Aorta (tissue), 5 donors: ENCODE measurements around the gene TBCD. TPM values are rescaled to one million over a fixed set of nuclear protein-coding genes. Genes with fewer than 3 reads are reported as not detected.

Source experiments
- ATAC-seq: fragments of 200-7000 bp; cut with Tn5 transposase; one replicate; pipeline ENCODE4 v1.9.1; 2022; ENCODE audit warnings: moderate library complexity; ENCODE audit not compliant: low FRiP score
- DNase-seq, 2 donors: peaks; one replicate each; pipeline ENCODE4 v3.0.0-alpha.2; 2020
- H3K27ac ChIP-seq, 2 donors: one replicate each; pipeline ENCODE4 v1.5.1; 2013; ENCODE audit warnings: low read length in 2 of 2, mild to moderate bottlenecking in 2 of 2, moderate library complexity in 2 of 2, control low read depth in 1 of 2, inconsistent platforms in 1 of 2, low read depth in 1 of 2
- H3K27me3 ChIP-seq, 2 donors: one replicate each; pipeline ENCODE4 v1.6.1; 2013; ENCODE audit warnings: control low read depth in 1 of 2, low read length in 1 of 2, mild to moderate bottlenecking in 1 of 2, moderate library complexity in 1 of 2; ENCODE audit not compliant: insufficient read depth in 2 of 2, control insufficient read depth in 1 of 2
- H3K36me3 ChIP-seq, 2 donors: one replicate each; pipeline ENCODE4 v1.6.1; 2013; ENCODE audit warnings: control low read depth in 1 of 2, low read length in 1 of 2, mild to moderate bottlenecking in 1 of 2; ENCODE audit not compliant: insufficient read depth in 2 of 2, control insufficient read depth in 1 of 2
- H3K4me1 ChIP-seq, 2 donors: one replicate each; pipeline ENCODE4 v1.6.1; 2013; ENCODE audit warnings: low read length in 2 of 2, control low read depth in 1 of 2, mild to moderate bottlenecking in 1 of 2, moderate library complexity in 1 of 2; ENCODE audit not compliant: insufficient read depth in 2 of 2, control insufficient read depth in 1 of 2
- H3K4me3 ChIP-seq, 2 donors: one replicate each; pipeline ENCODE4 v1.5.1; 2013; ENCODE audit warnings: low read length in 2 of 2, control low read depth in 1 of 2, mild to moderate bottlenecking in 1 of 2
- H3K9me3 ChIP-seq: one replicate; pipeline ENCODE4 v1.6.1; 2013; ENCODE audit warnings: mild to moderate bottlenecking, low read length; ENCODE audit not compliant: control insufficient read depth
- WGBS, 2 donors: extraction: QIAGEN DNeasy Blood & Tissue Kit; methylation state at CpG; one replicate each; pipeline ENCODE4 v1.1.7; 2013; 5-methylcytosine and 5-hydroxymethylcytosine counted together
- intact Hi-C, 2 donors: fragments of 100-400 bp; cut with DNase I; formaldehyde crosslinking; loops; one replicate each; pipeline versions ENCODE4 v1.14.2 to v1.15.0; 2022
- polyA plus RNA-seq, 2 donors: library from polyadenylated mRNA; stranded (reverse); fragments of 200-250 nt; gene quantifications; one replicate each; pipeline ENCODE4 v1.2.3, GENCODE V29; 2013
- total RNA-seq, 2 donors: library from RNA; stranded (reverse); fragmentation: NEBNext Ultra II Directional; extraction: Animal tissue kit (Norgen Biotek cat#: 25700); gene quantifications; one replicate each; pipeline ENCODE4 v1.2.1, GENCODE V29; 2021
- donor health status: healthy with polysubstance abuse.
- donor health status: Bipolar disorder and iron deficiency.
- donor health status: DM: no; HTN: no; CAD: no.
- donor health status: DM: no; HTN: no; CAD: no.
- donor health status: DM: yes; HTN: yes; CAD: no.

TBCD gene
- total and polyA plus RNA-seq, 4 donors, result 20.0 to 182 (median 111) TPM

DNA sequence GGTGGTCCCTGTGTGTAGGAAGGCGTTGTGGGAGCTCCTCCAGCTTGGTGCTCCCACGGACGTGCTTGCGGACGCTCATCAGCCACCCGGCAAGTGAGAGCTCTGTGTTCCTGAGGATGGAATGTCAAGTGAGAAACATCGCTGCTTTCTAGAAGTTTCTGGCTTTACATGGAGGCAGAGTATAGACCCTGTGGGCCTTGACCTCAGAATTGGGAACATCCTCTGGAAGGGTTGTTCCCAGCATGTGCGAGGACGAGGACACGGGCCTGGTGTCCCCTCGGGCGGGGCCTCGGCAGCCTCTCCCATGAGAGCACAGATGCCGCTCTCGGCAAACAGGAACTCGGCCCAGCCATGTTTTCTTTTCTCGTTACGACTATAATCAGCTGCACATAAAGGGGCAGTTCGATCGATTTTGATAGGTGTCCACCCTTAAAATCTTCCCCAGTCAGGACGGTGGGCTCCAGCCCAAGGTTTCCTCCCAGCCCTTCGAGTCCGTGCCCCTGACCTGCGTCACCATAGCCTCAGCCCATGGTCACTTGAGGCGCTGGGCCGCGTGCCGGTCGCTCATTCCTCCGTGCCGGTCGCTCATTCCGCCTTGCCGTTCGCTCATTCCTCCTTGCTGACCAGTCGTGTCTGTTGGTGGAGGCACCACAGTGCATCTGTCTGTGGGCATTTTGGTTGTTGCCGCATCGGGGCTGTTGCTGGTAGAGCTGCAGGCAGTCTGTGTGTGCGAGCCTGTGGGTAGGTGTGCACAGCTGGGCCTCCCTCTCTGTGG is 179.2 kb downstream of the TBCD start:
- Histone ChIP-seq H3K4me3 (no peak overlapping the region), H3K9me3 (no peaks in the 10 kb centered on the region), H3K27ac (no peak overlapping the region), H3K36me3 (peaks cover 0 to 2% of the 10 kb centered on the region in 2 donors), H3K27me3 (no peaks in the 10 kb centered on the region), H3K4me1 (no peaks in the 10 kb centered on the region)
- DNase-seq (peak; percentile 26 to 72), ATAC-seq (no peak)
- intact Hi-C loops, result no loop called here
- WGBS, 2 donors, result 93 to 95% methylated on average over 39 of the region's 39 CpGs

- peak; percentile 31 for ATAC-seq
- peaks cover 0 to 2% of the 10 kb centered on the region in 2 donors for H3K36me3 ChIP-seq
- no peaks in the 10 kb centered on the region for H3K27me3 ChIP-seq
- intact Hi-C loops, result no loop called here
- no peak overlapping the region for H3K27ac ChIP-seq
- H3K4me1 ChIP-seq, result no peaks in the 10 kb centered on the region
- no peak overlapping the region for H3K4me3 ChIP-seq
- H3K9me3 ChIP-seq, result no peaks in the 10 kb centered on the region
- WGBS, 2 donors, result 74 to 80% methylated on average over 29 of the region's 29 CpGs
- DNase-seq, result peak; percentile 85 to 89
These were observed 180.0 kb downstream of the TBCD start for GRCh38 chr17:82931699-82932517.

DNA sequence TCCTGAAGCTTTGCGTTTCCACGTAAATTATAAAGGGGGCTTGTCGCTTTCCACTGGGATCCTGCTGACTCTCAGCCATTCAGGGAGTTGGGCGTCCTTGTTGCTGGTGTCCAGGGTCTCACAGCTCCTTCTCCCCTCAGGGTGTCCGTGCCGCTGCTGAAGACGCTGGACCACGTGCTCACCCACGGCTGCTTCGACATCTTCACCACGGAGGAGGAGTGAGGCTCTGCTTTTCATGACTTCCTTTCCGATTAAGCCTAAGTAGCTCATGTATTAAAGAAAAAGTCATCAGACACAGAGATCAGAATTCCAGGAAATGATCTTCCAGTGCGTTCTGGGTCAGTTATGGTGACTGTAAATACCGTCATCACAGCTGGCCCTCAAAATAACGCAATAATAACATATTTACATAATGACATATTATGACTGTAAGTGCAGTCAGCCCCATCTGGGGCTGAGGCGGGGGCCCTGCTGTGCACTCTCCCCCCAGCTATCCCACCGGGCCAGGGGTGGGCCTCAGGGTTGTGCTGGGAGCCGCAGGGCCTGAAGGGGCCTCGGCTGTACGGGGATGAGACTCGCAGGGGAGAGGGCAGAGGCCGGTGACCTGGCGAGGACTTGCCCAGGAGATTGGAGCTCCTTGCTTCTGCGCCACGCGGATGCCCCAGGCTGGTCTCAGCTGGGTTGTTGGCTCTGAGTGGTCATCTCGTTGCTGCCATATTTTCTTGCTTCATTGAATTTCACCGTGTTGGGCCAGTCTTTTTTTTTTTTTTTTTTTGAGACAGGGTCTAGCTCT is 180.8 kb downstream of the TBCD start:
- peak; percentile 28 to 59 for DNase-seq
- 84 to 88% methylated on average over 28 of the region's 28 CpGs for WGBS, 2 donors

GRCh38 chr17:82933911-82934310 is 182.0 kb downstream of the TBCD start:
- Histone ChIP-seq H3K36me3 (peaks cover 0 to 2% of the 10 kb centered on the region in 2 donors), H3K27ac (no peak overlapping the region), H3K9me3 (no peaks in the 10 kb centered on the region), H3K4me1 (no peaks in the 10 kb centered on the region), H3K27me3 (no peaks in the 10 kb centered on the region), H3K4me3 (no peak overlapping the region)
- intact Hi-C loops, result no loop called here
- DNase-seq (peak; percentile 12 to 67), ATAC-seq (no peak)
- 91 to 92% methylated on average over 15 of the region's 15 CpGs for WGBS, 2 donors

More for the DNA sequence above, 180.8 kb downstream of the TBCD start:
- Histone ChIP-seq H3K9me3 (no peaks in the 10 kb centered on the region), H3K27me3 (no peaks in the 10 kb centered on the region), H3K4me1 (no peaks in the 10 kb centered on the region), H3K36me3 (peaks cover 0 to 2% of the 10 kb centered on the region in 2 donors), H3K27ac (no peak overlapping the region), H3K4me3 (no peak overlapping the region)
- ATAC-seq, result no peak
- intact Hi-C loops, result no loop called here

DNA sequence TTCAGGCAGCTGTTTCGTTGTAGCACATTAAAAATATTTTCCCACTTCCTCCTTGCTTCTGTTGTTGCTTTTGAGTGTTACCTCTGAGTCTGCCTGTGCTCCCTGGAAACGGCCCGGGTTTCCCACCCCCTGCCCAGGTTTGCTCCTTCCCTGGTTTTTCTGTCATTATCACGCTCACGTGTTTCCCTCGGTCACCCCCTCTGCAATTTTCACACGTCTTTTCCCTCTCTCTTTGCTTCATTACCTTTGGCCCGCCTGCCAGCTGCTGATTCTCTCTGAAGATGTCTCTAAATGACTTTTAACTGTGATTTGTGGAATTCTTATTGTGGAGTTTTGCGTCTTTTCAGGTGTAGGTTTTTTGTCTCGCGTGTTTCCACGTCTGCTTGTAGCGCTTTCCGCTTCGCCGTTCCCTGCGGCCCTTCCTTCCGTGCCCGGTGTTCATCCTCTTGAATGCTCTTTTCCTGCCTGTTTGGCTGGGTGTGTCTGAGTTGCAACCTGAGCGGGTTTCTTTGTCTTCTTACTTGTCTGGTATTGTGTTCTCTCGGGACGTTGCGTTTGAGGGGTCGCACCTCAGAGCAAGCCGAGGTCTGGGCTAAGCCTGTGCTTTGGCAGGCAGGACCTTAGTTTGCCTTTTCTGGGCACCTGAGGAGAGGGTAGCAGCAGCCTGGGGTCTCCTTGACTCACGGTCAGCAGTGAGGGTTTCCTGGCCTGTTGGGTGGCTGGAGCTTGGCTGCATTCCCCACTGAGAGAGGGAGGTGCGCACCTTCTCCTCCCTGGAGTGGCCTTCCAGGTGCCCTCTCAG is 184.3 kb downstream of the TBCD start:
- no peak overlapping the region for H3K27ac ChIP-seq
- ATAC-seq, result no peak
- no peaks in the 10 kb centered on the region for H3K4me1 ChIP-seq
- 92 to 93% methylated on average over 27 of the region's 27 CpGs for WGBS, 2 donors
- H3K4me3 ChIP-seq, result no peak overlapping the region
- intact Hi-C loops, result no loop called here
- H3K27me3 ChIP-seq, result no peaks in the 10 kb centered on the region
- no peaks in the 10 kb centered on the region for H3K9me3 ChIP-seq
- no peaks in the 10 kb centered on the region for H3K36me3 ChIP-seq
- peak in 1 of 2 donors; percentile 34 for DNase-seq

- H3K4me3 ChIP-seq, result no peak overlapping the region
- H3K4me1 ChIP-seq, result no peaks in the 10 kb centered on the region
- DNase-seq (peak in 1 of 2 donors; percentile 60), ATAC-seq (no peak)
- WGBS, 2 donors, result 92 to 95% methylated on average over 10 of the region's 10 CpGs
- no peaks in the 10 kb centered on the region for H3K27me3 ChIP-seq
- no peak overlapping the region for H3K27ac ChIP-seq
- H3K9me3 ChIP-seq, result no peaks in the 10 kb centered on the region
- intact Hi-C loops, result no loop called here
- H3K36me3 ChIP-seq, result no peaks in the 10 kb centered on the region
These were observed 184.9 kb downstream of the TBCD start for GRCh38 chr17:82936768-82937171.

GRCh38 chr17:82937411-82938371 is 185.8 kb downstream of the TBCD start:
- no peaks in the 10 kb centered on the region for H3K4me1 ChIP-seq
- H3K36me3 ChIP-seq, result peaks cover 0 to 3% of the 10 kb centered on the region in 2 donors
- DNase-seq, result peak; percentile 32 to 68
- H3K4me3 ChIP-seq, result no peak overlapping the region
- no peaks in the 10 kb centered on the region for H3K9me3 ChIP-seq
- WGBS, 2 donors, result 92 to 96% methylated on average over 53 of the region's 53 CpGs
- ATAC-seq, result peak; percentile 40
- H3K27ac ChIP-seq, result no peak overlapping the region
- H3K27me3 ChIP-seq, result no peaks in the 10 kb centered on the region
- intact Hi-C loops, result no loop called here
